ENCODE results near the gene HRH2.

DNA sequence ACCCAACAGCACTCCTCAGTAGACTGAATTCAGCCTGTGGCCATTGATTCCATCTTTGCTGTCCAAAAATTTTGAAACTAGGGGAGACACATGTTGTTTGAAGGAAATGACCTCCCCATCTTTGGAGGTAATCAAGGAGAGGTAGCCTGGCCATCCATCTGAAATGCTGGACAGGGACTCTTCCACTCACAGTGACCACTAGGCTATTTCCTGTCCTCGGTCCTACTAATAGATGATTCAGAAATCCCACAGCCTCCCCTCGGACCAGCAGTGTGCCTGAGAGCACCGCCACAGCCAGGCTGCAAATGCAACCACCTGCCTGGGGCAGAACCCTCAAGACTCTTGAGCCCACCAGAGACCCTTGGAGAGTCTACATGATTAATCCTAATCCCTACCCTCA is 12.5 kb downstream of the HRH2 start:
- TF ChIP-seq POLR2A (IDR thresholded peaks at IDR 0.05; ENCODE audit: low read length) (no peak), GATA1 (IDR thresholded peaks at IDR 0.05; ENCODE audit: low read depth, low read length) (no peak)
